DMS153 treated with DMSO at 0.1 percent for 48 hours (cell line): ENCODE data around the gene RNF149.
"Not testable (repeated sequence)": the region's sequence is repeated elsewhere in the genome, so short reads cannot be mapped to it uniquely, and the experiment has no call there.

Experiments
- DNase-seq: peaks from one replicate; lab custom pipeline; 2025; ENCODE audit not compliant: unreplicated experiment; lab: John Stamatoyannopoulos, UW

Gene RNF149

DNA sequence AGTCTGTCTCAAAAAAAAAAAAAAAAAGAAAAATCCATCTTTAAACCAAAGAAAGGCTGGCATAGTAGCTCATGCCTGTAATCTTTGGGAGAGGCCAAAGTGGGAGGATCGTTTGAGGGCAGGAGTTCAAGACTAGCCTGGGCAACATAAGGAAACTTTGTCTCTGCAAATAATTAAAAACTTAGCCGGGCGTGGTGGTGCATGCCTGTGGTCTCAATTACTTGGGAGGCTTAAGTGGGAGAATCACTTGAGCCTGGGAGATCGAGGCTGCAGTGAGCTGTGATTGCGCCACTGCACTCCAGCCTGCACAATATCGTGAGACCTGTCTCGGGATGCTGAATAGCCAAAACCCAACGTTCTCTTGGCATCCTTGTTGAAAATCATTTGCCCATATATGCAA, 49.7 kb downstream of the RNF149 start:
- DNase-seq: no peak

GRCh38 chr2:101256316-101256715, 52.2 kb downstream of the RNF149 start:
- no peak for DNase-seq

GRCh38 chr2:101255501-101255900, 53.0 kb downstream of the RNF149 start:
- DNase-seq: no peak

- no peak for DNase-seq
Observed at GRCh38 chr2:101253703-101254450, 54.6 kb downstream of the RNF149 start.

DNA sequence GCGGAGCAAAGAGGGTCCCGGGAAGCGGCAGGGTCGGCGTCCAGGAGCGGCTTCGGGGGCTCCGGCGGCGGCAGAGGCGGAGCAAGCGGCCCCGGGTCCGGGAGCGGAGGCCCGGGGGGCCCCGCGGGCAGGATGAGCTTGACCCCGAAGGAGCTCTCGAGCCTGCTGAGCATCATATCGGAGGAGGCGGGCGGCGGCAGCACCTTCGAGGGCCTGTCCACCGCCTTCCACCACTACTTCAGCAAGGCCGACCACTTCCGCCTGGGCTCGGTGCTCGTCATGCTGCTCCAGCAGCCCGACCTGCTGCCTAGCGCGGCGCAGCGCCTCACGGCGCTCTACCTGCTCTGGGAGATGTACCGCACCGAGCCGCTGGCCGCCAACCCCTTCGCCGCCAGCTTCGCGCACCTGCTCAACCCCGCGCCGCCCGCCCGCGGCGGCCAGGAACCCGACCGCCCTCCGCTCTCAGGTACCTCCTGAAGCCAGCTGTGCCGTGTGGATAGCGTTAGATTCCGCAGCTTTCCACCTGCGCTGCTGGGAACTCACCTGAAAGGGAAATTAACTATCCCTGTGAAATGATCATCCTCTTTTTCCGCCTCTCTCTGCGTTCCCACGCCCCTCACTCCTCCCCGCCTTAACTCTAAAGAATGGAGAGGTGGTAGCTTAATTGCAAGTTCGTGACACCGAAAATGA, 55.3 kb downstream of the RNF149 start:
- peak; percentile 22 for DNase-seq

DNA sequence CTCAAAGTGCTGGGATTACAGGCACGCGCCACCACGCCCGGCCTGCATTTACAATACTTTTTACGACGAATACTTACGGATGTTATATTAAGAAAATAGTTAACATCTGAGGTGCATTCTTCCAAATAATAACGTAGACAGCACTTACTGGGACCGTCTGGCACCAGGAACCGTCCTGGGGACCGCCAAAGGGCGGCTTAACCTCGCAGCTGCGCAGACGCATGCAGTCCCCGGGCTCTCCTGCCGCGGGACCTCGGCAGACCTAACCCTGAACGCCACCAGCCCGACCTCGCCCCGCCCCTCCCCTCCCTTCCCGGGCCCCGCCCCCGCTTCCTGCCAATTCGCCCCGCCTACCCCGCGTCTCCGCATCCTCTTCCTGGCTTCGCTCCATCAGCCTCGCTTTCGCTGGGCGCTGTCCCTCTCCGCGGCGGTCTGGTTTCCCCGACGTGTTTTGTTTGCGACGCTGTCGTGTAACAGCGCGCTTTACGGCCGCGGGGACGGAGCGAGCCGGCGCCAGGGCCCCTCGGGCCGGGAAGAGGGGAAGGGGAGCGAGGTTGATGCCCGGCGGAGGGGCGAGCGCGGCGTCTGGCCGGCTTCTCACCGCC, 56.0 kb downstream of the RNF149 start, which contains the start of gene CNOT11:
CNOT11 (plus strand) TSS at position 479 of the 605 bp plus-strand sequence; CDS start at position 558, 79 bp downstream.
- DNase-seq: peak; percentile 91

- DNase-seq: peak; percentile 78
Observed at GRCh38 chr2:101251844-101252407, 56.6 kb downstream of the RNF149 start.

GRCh38 chr2:101251246-101251781, 57.2 kb downstream of the RNF149 start:
- not testable (repeated sequence) for DNase-seq

DNA sequence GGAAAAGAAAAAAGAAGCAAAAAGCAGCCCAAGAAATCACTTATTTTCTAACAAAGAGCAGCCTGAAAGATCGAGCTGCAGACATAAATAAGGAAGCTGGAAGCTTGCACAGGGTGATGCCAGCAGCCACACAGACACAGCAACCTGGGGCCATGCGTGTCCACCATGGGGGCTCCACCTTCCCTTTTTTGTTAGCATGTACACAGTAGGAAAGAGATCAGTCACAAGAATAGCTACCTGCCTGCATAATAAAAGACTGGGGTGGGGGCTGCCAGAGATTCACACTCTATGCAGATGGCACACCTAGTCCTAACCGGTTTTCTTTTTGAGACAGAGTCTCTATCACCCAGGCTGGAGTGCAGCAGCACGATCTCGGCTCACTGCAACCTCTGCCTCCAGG, 58.7 kb downstream of the RNF149 start:
- no peak for DNase-seq

- DNase-seq: not testable (repeated sequence)
Observed at GRCh38 chr2:101248756-101249155, 59.7 kb downstream of the RNF149 start.

- DNase-seq: not testable (repeated sequence)
Observed at GRCh38 chr2:101245468-101245867, 63.0 kb downstream of the RNF149 start.

GRCh38 chr2:101244899-101245298, 63.6 kb downstream of the RNF149 start:
- not testable (repeated sequence) for DNase-seq

DNA sequence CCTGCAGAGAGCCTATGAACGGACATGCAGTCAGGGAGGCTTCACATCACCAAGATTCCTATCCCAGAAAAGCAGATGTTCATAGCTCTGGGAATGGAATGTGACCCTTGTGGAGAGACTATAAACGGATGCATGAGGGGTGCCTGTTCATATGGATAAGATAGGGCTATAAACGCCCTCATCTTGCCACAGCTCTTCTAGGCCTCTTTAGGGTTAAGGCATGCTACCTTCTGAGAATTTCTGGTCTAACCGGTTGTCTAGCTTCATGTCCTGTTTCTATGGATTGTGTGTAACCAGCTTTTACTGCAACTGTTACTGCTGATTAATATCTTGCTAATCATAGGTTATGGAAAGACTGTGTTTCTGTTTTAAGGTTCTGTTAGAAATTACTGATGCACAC, 64.1 kb downstream of the RNF149 start:
- DNase-seq: not testable (repeated sequence)

GRCh38 chr2:101241158-101241557, 67.3 kb downstream of the RNF149 start:
- no peak for DNase-seq

GRCh38 chr2:101240694-101241093, 67.8 kb downstream of the RNF149 start:
- not testable (repeated sequence) for DNase-seq

DNA sequence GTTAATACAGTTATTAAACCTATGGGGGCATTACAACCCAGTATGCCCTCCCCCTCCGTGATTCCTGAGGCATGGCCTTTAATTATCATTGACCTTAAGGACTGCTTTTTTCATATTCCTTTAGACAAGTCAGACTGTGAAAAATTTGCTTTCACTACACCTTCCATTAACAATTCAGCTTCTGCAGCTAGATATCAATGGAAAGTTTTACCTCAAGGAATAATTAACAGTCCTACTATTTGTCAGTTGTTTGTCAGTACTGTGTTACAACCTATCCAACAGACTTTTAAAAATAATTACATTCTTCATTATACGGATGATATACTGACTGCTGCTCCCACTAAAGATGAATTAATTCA, 68.8 kb downstream of the RNF149 start:
- DNase-seq: not testable (repeated sequence)

DNA sequence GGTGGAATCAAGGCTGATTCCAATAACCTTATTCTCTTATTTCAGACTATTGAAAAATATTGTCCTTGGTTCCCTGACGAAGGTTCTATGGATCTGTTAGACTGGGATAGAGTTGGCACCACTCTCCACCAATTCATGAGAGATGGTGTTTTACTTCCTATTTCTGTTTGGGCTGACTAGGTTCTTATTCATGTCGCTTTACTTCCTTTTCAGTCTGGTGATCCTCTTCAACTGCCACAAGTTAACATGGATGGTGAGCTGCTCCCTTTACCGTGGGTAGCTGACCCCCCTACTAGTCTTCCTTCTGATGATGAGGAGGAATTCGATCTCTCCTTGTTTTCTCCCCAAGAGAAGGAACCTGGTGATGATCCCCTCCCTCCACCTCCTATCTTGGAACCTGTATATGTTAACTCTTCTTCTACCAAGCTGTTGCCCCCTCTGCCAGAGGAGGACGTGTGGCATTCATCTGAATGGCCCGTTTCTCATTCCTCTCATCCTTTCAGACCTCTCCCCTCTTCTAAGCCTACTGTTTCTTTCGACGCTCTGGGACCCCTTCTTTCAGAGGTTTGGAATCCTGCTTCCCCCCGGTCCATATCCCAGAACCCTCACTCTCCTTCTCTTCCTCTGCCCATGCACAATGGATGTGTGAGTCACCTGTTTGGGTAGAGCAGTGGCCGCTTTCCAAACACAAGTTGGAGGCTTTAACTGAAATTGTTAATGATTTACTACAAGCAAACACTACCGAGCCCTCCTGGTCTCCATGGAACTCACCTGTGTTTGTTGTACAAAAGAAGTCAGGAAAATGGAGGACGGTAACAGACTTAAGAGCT, 69.4 kb downstream of the RNF149 start:
- DNase-seq: peak; percentile 11

DNA sequence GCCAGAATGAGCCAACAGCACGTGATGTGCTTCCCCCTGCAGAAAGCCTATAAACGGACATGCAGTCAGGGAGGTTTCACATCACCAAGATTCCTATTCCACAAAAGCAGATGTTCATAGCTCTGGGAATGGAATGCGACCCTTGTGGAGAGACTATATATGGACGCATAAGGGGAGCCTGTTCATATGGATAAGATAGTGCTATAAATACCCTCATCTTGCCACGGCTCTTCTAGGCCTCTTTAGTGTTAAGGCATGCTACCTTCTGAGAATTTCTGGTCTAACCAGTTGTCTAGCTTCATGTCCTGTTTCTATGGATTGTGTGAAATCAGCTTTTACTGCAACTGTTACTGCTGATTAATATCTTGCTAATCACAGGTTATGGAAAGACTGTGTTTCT, 70.6 kb downstream of the RNF149 start:
- DNase-seq: not testable (repeated sequence)

GRCh38 chr2:101235956-101236355, 72.5 kb downstream of the RNF149 start:
- not testable (repeated sequence) for DNase-seq

DNA sequence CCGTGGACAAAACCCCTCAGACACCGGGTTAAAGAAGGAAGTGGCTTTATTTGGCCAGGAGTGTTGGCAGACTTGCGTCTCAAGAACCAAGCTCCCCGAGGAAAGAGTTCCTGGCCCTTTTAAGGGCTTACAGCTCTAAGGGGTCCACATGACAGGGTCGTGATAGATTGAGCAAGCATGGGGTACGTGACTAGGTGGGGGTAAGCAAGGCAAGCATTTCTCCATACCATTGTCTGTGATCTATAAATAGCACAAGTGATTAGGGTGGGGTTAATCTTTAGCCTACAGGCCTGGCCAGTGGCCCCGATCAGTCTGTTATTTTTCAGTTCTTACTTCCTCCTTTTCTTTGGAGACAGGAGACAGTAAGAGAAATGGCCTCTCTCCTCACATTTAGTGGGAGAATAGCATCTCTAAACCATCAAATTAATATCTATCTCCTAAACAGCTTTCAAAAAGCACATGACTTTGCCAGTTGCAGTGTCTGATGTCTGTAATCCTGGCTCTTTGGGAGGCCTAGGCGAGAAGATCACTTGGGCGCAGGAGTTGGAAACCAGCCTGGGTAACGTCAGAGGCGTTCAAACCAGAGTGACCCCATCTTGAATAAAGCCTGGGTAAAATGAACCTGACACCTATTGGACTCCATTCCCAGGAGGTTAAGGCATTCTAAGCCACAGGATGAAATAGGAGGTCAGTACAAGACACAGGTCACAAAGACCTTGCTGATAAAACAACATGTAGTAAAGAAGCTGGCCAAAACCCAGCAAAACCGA, 74.1 kb downstream of the RNF149 start:
- no peak for DNase-seq
